HG03280 (cell line): ENCODE measurements around the gene ANKFY1.

Experiments
- ATAC-seq: cut with Tn5 transposase; IDR thresholded peaks from one replicate; pipeline ENCODE4 v1.9.1; 2021; ENCODE audit warnings: mild to moderate bottlenecking, moderate library complexity; ENCODE audit not compliant: unreplicated experiment

Gene ANKFY1

DNA sequence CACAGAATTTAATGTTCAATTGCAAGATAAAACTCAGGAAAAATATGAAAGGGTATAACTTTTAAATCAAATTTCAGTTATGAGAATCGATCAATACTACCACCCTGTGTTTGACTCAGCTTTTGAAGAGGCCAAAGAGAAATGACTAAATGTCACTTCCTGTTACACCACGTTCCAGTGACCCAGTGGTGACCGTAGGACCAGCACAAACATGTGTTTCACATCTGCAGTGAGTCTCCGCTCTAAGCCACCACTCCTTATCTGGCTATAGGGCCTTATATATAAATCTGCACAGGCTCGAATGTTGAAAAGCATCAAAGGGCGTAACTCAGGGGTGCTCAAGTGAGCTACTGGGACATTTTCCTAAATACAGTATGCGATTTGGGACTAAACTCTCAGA, 84.7 kb downstream of the ANKFY1 start:
- ATAC-seq = no peak

DNA sequence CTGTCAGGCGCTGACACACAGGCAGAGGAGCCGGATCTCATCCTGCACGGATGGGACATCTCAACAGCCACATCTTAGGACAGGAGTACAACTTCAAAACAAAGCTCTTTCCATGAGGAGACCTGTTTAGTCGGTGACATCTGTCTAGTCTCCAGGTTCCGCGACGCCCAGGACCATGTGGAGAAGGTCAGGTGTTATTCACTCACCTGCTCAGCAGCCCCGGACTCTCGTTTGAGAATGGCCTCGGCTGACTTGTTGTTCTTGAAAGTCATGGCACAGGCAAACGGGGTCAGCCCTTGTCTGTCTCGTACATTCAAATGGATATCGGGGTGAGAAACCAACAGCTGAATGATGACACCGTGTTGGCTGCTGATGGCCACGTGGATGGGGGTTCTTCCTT, 85.1 kb downstream of the ANKFY1 start:
- ATAC-seq = no peak

DNA sequence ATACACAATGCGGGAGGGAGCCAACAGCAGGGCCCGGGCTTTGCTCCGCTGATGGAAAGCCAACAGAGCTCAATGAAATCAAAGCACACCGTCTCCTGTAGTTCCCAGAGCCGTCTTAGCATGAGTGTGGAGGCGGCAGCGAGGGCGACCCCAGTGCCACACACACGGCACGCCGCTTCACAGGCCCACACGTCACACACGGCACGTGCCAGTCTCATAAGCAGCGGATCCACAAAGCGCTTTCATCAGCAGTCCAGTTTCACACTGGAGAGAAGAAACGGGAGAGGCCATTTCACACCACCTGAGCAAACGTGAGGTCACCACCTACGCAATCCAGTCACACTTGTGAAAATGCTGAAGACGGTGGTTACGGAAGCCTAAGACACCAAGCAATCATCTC, 86.0 kb downstream of the ANKFY1 start:
- ATAC-seq = no peak

DNA sequence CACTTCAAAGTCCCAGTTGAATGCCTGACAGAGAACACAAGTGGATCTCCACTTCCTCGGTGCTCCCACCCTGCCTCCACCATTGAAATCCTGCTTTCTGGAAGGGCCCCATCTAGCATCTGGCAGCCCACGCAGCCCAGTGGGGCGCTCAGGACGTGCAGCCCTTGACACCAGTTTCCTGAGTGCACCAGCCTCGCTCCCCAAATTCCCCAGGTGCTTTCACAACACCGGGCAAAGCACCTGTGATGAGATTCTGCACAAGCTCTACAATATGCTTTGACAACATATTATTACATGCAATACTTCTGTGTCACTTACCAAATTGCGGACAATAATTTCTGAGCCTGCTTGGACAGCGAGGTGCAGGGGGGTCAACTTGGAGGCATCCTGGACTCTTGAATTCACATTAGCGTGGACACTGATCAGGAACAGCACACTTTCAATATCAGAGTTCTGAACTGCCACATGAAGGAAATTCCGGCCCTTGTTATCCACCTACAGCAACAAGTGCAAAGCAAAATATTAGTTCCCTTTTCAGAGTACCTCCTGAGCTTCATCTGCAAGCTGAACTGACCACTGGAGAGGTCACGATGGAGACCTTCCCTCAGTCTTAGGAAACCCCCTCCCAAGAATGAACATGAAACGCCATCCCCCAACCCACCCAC, 86.8 kb downstream of the ANKFY1 start:
- ATAC-seq = no peak

DNA sequence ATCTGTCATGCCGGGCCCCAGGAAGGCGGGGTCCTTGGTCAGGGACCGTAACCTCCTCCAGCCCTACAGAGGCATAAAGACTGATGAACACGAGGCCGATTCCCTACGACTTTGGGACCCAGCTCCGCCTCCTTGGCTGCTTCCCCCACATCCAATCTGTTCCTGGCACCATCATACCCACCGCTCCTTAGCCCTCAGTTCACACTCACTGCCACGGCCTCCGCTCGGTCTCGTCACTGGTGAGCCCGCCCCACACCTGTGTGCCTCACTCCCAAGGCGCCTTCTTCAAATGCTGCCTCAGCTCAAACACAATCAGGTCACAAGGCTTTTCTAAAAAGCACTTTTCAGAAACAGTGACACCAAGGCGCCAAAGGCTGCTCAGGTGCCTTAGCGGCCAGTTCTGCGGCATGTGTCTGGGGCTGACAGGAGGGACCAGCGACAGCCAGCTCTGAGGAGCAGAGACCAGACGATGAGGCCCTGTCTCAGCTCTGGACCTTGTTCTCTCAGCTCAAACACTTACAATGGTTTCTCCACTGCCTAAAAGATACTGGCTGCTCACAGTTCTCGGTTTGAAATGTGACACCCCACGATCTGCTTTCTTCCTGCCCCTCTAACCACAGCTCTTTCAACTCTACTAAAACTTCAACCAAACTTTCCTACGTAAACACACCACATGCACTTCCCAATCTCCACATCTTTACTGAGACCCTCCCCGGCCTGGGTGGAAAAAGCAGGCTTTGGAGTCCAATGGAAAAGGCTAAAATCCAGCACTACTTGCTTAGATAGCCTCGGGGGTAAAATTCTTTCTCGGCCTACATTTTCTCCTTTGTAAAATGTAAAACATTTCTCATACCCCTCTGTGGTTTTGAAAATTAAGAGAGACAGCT, 87.6 kb downstream of the ANKFY1 start:
- ATAC-seq = no peak

DNA sequence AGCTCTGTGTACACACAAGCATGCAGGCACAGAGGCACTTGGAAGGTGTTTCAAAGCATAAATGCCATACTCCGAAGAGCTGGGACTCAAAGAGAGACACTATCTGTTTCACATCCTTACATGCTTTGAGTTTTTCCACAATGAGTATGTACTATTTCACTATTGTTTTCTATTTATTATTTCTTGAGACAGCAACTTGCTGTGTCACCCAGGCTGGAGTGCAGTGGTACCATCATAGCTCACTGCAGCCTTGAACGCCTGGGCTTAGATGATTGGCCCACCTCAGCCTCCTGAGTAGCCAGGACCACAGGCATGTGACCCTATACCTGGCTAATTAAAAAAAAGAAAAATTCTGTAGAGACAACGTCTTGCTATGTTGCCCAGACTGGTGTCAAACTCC, 89.2 kb downstream of the ANKFY1 start:
- ATAC-seq = no peak

DNA sequence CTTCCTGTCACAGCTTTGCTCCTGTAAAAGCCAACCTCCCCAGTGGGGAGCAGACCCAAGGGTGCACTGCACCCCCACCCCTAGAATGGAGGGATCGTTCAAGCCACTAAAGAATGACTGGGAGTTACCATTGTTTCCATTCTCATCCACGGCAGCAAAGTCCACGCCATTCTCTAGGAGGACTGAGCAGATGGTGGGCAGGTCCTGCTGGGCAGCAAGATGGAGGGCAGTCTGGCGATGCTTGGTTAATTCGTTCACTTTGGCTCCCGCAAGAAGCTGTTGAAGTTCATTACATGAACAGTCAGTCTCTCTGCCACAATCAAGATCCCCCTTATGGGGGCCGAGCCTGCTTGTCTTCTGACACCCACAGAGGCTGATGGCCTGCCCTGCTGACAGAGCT, 90.0 kb downstream of the ANKFY1 start:
- ATAC-seq = no peak

DNA sequence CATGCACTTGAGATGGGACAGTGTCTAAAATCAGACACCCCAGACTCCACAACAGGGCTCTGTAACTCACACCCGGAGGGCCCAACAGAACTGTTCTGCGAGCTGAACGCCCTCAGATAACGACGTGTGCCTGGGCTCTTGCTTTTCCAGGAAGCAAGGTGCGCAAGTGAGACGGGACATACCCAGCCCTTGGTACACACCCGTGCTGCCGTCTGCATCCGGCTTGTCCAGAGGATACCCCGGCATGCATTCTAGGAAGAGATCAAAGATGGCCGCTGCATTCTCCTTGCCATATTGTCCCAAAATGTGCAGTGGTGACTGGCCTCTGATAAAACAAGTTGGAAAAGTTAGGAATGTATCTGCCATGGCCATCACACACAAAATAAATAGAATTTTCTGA, 91.4 kb downstream of the ANKFY1 start:
- no peak for ATAC-seq

DNA sequence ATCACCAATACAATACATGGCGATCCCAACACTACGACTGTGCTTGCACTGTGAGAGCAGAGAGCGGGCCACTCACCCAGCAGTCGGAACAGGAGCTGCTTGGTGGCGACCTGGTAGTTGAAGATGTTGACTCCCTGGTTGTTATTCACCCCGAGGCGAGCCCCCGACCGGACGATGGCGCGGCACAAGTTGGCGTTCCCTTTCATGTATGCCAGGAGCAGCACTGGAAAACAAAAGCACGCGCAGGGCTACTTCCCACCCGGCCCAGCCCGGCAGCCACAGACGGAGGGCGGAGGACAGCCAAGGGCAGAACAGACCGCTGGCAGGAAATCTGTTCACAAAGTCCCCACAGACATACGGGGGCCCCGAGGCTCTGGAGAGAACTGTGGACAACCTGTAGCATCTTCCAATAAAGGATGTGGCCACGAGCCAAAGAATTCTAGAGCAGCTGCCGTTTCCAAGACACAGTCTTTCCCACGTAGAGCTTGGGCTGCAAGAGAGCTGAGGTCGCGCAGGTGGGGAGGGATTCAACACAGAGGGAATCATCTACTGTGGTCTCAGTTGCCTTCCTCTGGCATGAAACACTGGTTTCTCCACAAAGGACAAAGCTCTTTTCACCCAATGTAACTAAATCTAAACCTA, 93.0 kb downstream of the ANKFY1 start:
- ATAC-seq = no peak

DNA sequence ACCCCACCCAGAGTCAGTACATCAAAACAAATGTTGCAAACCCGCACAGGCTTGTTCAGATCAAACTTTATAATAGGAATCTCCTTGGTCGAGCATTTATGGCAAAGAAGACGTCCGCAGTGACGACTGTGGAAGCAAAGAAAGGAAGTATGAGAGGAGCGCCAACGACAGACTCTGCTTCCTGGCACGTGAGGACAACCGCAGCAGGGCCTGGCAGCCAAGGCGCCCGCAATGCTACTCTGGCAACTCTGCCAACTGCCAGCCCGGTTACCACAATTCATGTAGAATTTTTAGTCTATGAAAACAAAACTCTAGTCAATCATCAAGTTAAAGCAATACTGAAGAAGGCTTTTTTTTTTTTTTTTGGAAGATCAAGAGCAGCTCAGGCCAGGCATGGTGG, 96.0 kb downstream of the ANKFY1 start:
- no peak for ATAC-seq

DNA sequence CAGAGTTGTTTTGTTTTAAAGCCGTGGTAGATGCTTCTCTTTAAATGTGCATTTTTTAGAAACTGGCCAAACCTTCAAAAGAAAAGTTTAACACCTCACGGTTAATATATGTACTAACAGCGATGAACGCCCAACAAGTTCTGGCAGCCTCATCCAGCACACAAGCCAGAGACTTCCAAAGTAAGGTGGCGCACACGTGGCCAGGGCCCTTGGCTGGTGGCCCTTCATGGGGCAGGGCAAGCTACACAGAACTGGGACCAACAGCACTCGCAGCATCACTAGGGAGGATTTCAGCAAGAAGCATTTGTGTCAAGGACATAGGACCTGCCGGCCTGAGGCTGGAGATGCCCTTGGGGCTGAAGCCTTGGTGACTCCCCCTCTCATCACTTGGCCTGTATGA, 97.4 kb downstream of the ANKFY1 start:
- no peak for ATAC-seq

DNA sequence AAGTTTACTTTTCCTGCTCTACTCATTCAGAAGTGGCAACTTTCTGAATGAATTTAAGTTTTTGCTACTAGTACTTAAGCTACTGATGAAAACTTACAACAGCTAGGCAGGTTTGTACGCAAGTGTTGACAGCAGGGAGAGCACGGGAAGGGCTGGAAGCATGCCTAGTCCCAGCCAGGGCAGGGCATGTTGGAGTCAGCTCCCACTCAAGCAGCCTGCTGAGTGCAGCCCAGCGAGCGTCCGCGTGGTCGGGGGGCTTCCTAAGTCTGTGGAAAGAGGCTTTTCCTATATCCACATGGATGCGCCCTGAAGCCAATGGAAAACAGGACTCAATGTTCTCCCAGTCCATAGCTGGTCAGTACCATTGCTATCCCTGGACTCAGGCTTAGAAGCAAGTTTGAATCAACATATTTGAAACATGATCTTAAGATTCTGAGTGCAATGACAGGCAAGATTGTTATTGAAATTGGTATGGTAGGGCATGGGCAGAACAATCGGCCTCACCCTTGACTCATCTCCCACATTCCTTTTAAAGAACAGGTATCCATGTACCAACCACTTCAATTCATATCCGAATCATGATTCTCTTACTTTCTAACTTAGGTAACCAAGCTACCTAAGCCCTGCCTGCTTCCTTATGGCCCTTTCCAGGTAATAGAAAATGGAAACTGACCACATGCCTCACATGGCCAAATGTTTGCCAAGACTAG, 98.3 kb downstream of the ANKFY1 start:
- no peak for ATAC-seq

DNA sequence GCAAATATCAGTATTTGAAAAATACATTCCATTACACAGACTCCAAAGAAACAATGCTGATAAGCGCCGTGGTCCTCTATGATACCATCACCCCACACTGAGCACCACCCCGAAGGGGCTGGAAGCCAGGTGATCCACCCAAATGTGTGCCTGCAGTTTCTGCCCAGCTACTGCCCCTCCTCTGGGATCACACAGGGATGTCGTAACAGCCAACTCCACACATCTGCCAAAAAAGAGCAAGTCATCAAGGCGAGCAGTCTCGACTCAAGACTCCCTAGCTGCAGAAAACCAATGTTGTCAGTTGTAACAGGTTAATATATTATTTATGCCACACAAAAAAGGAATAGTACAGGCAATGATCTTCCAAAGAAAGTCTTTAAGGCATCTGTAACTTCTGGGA, 99.8 kb downstream of the ANKFY1 start:
- ATAC-seq = no peak

DNA sequence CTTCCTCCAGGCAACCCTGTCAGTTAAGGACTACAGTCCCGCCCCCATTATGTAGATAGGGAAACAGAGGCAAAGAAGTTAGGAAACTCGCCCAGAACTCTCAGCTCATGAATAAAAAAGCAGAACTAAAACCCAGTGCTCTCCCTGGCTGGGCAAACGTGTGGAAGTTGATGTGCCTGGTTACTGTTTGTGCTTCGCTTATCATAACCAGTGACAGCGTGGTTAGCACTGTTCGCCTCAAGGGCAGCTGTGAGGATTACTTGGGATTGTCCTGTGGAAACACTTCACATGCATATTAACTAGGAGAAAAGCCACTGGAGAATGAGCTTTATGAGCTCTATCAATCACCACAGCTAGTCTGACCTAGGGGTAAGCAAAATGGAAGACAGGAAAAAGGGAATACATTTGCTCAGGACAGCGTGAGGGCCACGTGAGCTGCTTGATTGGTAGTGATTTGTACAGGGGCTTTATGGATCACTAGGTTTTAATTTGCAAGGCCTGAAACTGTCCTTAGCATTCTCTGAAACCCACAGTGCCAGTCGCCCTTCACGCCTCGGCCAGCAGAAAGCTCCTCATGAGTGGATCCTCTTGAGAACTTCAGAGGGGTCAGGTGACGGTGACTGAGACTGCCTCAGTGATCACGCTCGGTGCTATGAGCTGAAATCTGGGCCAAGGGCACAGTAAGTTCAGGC, 100.9 kb downstream of the ANKFY1 start:
- no peak for ATAC-seq

DNA sequence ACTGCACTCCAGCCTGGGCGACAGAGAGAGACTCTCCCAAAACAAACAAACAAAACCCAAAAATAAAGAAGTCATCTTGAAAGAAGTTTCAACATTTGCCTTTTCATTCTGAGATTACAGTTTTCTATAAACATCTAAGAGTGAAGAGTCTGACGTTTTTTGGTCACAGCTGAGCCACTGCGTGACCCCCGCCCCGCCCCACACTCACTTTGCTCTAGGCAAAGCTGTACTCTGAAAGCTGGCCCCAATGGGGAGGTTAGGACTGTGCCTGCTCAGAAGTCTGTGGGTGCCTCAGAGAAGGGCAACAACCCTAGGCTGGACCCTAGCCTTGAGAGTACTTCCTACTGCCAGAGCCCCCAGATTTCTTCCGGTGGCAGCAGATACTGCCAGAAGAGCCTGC, 101.5 kb downstream of the ANKFY1 start:
- no peak for ATAC-seq

DNA sequence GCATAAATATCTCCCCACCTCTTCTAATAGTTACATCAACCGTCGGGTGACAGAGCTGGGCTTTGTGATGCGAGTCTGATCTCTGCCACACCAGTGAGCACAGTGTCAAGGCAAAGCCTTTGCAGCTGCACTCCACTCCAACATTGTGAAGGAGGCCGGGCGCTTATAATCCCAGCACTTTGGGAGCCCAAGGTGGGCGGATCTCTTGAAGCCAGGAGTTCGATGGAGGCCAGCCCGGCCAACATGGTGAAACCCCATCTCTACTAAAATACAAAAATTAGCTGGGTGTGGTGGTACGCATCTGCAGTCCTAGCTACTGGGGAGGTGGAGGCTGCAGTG, 101.8 kb downstream of the ANKFY1 start:
- ATAC-seq = no peak

DNA sequence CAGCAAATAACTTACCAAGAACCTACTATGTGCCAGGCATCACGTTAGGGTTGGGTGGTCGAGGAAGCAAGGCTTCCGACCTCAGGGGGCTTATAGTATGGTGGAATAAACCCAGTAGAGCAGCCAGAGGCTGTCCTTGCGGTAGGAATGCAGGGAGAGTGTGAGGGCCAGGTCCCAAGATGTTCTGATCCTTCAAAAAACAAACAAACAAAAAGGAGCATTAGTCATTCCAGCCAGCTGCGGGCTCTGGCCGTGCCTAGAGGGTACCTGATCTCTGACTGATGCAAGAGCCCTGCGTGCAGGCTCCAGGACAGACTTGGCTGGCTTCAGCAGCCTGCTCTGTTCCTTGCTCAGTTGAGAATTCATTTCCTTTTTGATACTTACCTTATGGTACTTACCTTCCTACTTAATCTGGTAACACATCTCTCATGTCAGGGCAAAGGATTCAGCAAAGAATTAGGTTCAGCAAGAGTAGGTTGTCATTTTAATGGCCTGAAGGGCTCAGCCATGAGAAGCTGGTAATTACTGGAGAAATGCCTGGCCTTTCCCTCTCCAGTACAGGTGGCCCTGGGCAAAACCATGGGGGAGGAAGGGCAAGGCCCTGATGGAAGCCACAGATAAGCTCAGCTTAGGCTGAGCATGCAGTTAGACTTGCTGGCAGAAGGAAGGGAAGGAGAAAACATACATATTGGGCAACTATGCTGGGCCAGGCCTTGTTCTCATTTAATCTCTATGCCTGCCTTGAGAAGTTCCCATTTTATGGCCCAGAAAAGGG, 102.4 kb downstream of the ANKFY1 start:
- no peak for ATAC-seq

DNA sequence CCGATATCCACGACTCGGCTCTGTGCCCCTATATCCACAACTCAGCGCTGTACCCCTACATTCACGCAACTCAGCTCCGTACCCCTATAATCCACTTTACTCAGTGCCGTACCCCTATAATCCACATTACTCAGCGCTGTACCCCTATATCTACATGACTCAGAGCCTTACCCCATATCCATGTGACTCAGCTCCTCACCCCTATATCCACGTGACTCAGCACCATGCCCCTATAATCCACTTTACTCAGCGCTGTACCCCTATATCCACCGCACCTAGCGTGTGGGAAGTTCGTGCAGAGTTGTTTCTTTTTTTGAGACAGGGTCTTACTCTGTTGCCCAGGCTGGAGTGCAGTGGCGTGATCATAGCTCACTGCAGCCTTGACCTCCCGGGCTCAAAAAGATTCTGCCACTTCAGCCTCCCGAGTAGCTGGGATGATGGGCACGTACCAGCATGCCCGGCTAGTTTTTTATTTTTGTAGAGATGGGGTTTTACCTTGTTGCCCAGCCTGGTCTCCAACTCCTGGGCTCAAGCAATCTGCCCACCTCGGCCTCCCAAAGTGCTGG, 103.4 kb downstream of the ANKFY1 start:
- no peak for ATAC-seq

DNA sequence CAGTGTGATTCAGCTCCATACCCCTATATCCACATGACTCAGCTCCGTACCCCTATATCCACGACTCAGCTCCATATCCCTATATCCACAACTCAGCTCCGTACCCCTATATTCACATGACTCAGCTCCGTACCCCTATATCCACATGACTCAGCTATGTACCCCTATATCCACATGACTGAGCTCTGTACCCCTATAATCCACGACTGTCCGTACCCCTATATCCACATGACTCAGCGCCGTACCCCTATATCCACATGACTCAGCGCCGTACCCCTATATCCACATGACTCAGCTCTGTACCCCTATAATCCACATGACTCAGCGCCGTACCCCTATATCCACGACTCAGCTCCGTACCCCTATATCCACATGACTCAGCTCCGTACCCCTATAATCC, 104.0 kb downstream of the ANKFY1 start:
- ATAC-seq = no peak
